ENCODE results near the gene CSNK1D.
A peak's percentile ranks its signal among the peaks of the same experiment; 100 is the strongest.

The CSNK1D gene

DNA sequence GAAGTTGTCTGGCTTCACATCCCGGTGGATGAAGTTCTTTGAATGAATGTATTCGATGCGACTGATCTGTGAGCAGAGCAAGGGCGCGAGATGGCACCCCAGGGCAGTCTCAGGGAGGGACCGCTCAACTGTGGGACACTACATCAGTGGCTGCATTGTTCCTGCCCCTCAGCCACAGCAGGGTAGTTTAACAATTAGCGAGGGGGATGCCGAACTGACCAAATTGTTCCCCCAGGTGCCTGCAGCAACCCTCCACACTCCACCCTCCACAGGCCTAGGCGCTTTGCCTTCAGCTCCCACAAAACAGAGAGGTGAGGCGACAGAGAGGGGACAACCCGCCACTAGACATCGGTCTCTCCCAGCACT lies 20.3 kb downstream of the CSNK1D start:
- no peak for DNase-seq

DNA sequence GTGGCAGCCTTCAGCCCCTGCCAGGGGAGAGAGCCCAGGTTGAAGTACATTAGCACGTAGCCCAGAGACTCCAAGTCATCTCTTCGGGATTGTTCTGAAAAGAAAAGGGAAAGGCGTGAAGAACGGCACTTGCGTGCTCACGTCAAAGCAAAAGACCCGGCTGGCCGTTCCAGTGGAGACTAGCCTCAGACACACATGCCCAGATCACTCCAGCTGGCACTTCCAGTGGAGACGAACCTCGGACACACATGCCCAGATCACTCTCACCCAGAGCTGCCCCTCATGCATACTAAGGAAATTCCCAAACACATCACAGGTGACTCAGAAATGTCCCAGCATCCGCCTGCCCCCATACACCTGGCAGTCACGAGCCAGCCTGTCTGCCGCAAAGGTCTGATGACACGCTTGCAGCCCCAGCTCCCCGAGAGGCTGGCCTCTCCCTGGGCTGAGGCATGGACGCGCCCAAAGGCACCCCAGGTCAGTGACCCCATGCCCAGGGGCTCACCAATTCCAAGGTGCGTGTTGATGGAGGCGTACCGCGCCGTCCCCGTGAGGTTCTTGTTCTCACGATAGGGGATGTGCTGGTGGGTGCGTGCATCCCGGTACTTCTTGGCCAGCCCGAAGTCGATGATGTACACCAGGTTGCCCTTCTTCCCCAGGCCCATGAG lies 20.9 kb downstream of the CSNK1D start:
- DNase-seq = no peak

DNA sequence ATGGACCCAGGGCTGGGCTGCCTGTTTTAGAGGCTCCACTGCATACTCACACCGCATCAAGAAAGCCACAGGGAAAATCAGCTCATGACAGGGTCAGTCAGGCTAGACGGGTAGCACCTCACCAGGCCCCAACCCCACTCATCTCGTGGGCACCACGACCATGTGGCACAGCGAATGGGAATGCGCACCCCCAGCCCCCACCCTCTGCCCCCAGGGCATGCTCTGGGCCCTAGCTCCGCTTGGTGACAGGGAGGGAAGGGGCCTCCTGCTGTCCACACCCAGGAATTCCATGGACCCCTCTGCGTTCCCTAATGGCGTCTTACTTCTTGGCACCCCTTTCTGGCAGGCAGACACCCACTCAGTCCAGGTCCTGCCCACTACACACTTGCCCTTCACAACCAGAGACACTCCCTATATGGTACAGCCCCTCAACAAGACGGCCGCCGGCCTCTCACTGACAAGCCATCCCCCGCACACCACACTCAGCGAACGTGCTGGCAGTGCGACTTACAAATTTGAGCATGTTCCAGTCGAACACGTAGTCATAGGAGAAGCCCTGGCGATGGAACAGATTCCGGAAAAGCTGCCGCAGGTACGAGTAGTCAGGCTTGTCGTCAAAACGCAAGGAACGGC lies 22.5 kb downstream of the CSNK1D start:
- no peak for DNase-seq

GRCh38 chr17:82249896-82250581 lies 23.5 kb downstream of the CSNK1D start:
- no peak for DNase-seq

DNA sequence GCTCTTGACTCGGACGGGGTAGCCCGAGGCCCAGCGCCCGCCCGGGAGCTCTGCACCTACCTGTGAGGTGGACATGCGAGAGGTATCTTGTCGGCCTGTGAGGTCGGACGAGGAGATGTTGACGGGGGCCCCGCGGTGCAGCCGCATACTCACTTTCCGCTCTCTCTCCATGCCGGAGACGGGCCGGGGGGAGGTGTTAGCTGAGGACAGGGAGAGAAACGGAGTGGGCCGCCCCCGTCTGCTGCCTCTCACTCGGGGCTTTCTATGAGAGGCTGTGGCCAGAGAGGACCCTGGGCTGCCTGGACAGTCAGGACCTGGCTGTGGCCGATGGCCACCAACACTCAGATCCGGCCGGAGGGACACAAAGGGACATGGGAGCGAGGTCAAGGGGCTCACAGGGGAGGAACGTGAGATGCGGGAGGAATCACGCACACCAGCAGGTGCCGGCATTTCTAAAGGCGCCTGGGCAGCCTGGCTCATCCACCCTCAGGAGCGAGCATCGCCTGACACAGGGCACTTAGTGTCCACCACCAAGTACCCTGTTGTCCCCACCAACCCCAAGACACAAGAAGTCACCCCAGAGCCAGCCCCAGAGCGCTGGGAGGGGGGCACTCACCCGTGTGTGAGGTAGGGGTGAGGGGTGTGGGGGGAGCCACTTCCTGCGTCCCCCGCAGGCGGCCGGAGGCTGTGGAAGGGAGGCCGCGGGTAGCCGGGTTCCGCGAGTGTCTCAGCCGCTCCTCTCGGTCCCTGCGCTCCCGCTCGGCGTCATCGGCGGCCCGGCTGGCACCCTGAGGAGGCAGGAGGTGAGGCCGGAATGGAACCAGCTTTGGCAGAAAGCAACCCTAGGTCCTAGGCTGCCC lies 24.5 kb downstream of the CSNK1D start:
- no peak for DNase-seq

DNA sequence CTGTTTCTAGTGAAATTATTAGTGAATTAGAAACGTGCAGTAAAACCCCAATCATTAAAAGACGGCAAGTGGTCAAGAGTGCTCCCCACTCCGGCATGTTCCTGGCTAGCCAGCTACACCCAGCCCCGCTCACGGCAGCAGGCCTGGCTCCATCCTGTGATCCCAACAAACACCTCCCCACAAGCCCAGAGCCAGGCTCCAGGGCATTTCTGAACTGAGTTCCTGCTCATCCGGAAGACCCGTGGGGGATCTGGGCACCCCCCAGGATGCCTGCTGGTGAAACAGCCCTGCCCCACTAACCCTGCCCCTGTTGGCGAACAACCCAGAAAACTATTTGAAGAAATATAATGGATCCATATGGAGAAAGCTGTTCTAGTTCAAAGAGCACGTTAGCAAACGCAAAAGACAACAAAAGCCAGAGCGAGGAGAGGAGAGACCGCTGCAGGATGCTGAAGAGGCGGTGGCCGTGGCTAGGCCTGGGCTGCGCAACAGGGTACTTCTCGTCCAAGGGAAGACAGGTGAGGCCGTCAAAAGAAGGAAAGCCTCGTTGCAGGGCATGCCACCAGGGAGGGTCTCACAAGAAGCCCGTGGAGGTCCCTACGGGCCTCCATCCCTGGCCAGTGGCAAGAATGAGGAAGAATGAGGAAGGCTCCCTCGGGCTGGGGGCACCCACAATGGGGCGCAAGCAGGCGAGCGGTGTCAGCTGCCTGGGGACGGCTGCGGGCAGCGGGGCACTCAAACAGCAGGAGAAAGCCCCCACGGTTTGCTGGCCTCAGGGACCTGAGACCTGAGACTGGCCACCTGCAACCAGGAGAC lies 25.4 kb downstream of the CSNK1D start:
- no peak for DNase-seq

GRCh38 chr17:82247182-82247823 lies 26.2 kb downstream of the CSNK1D start:
- DNase-seq = no peak

- peak in 4 of 56 donors; percentile 14 to 34 (median 29) for DNase-seq
Observed at GRCh38 chr17:82246365-82247181, 26.9 kb downstream of the CSNK1D start.

DNA sequence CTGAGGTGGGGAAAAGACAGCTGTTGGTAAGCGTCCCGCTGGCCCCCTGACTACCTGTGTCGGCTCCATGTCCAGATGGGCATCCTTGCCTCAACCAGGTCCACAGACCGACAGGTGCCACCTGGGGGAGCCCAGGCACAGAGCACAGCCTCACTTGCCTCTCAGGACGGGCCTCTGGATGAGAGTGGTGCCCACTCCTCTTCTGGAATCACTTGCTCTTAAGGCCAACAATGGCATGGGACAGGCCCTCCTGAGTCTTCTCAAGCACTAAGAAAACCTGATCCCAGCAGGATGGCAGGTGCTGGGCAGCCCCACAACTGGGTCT lies 27.5 kb downstream of the CSNK1D start:
- DNase-seq = no peak

- DNase-seq = no peak
Observed at GRCh38 chr17:82245134-82246039, 28.1 kb downstream of the CSNK1D start.

DNA sequence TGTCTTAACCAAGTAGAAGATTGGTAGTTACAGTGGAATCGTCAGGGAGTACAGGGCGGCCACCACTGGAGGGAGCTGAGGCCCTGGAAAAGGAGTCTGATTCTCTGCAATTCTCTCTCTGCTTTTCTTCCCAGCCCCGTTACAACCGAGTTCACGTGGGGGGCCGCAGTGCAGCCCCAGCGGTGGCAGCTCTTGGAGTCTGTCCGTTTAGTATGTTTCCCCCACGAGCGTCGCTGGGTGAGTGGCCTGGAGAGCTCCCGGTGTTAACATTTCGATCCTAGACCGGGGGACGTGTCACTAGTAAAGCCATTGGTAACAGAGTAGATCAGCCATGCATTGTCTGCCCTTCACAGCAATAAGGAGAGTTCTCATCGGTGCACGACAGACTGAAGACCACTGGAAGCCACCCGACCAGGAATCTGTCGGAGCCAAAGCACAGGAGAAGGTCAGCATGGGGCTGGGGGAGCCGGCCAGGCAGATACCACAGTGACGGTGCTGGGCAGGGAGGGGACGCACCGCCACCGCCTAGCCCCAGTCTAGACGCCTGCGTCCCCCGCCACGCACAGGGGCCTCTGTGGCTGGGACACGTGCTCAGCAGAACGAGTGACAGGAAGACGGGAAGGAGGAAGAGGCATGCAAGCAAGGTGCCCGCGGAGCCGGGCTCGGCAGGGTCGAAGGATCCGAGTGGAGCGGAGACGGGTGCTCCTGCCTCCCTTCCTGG lies 28.9 kb downstream of the CSNK1D start:
- DNase-seq = peak in 26 of 56 donors; percentile 11 to 69 (median 34)

GRCh38 chr17:82243648-82244412 lies 29.7 kb downstream of the CSNK1D start:
- no peak for DNase-seq

- DNase-seq = peak in 54 of 56 donors; percentile 28 to 85 (median 68)
Observed at GRCh38 chr17:82242977-82243647, 30.4 kb downstream of the CSNK1D start.

- DNase-seq = peak in 1 of 56 donors; percentile 45
Observed at GRCh38 chr17:82242698-82242976, 30.9 kb downstream of the CSNK1D start.

DNA sequence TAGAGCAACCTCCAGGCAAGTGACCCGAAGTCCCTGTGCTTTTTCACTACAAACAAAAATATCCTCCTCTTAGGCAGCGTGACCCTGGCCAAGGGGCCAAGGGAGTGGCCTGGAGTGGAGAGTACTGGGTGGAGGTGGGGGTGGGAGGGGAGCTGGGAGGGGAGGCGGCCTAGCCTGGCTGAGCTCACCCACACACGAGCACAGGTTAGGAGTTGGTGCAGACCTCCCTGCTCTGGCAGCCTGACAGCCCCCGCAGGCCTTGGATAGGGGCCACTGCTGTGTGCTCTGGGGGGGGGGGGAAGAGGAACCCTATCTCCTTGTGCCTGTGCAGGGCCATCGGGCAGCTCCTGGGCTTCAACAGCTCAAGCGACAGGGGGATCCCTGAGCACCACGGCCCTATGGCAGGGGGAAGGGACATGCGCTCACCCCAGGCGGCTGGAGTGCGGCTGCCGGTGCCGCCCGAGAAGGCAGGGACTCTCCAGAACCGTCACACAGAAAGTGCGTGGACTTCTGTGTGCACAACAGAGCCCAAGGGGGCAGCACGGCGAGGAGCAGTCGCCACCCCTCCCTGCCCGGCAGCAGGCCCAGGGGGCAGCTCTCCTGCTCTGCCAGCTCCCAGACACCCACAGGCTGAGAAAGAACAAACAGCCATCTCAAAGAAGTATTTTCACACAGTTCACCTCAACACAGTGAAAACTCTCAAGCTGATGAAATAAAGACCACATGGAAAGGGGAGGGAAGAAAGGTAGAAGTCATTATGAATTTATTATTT lies 31.4 kb downstream of the CSNK1D start:
- peak in 2 of 56 donors; percentile 45 to 71 for DNase-seq
